Activated T-cell treated with anti-CD3 and anti-CD28 coated beads, Interleukin-2, amount 50 U/mL, for 24 hours (primary cell): ENCODE data around the gene FBLN2.
"Not testable (repeated sequence)": the region's sequence is repeated elsewhere in the genome, so short reads cannot be mapped to it uniquely, and the experiment has no call there.

ENCODE experiments used
- DNase-seq: peaks from one replicate; pipeline ENCODE4 v3.0.0-alpha.2; 2020
- H3K27ac Mint-ChIP-seq: 2 replicates; pipeline ENCODE4 v1.8.0; 2020; ENCODE audit warnings: mild to moderate bottlenecking, mixed read lengths
- H3K27me3 Mint-ChIP-seq: 2 replicates; pipeline ENCODE4 v1.8.0; 2020; ENCODE audit warnings: mixed read lengths
- H3K36me3 Mint-ChIP-seq: 2 replicates; pipeline ENCODE4 v1.8.0; 2020; ENCODE audit warnings: low read depth, mixed read lengths
- H3K4me1 Mint-ChIP-seq: 2 replicates; pipeline ENCODE4 v1.8.0; 2020; ENCODE audit warnings: low read depth, mixed read lengths
- H3K4me3 Mint-ChIP-seq: 2 replicates; pipeline ENCODE4 v1.8.0; 2020; ENCODE audit warnings: mild to moderate bottlenecking, moderate library complexity, mixed read lengths
- H3K9me3 Mint-ChIP-seq: 2 replicates; pipeline ENCODE4 v1.8.0; 2020; ENCODE audit warnings: mixed read lengths

Gene FBLN2

DNA sequence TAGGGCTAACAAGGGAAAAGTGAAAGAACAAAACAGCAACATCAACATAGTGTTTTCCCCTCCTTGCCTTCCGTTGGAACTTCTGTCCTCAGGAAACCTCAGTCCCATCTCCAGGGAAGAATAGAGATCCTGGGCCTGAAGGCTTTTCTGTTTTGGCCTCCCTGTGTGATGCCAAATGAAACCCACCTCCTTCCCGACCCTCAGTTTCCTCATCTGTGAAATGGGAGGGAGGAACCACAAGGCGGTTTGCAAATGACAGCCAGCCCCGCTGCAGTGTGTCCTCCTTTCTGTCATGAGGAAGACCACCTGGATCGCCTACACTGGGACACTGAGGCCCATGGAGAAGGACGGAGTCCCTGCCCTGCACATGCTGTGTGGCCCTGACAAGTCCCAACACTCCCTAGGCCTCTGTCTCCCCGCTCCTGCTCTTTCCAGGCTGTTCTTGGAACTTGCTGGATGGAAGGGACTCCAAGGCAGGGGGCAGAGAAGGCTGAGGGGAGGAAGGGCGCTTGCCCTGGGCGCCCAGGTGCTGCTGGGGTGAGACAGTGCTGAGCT lies 28.5 kb upstream of the FBLN2 start:
- Mint-ChIP-seq H3K9me3 (peaks cover 8% of the 10 kb centered on the region), H3K27ac (no peak overlapping the region), H3K4me3 (no peak overlapping the region), H3K4me1 (no peaks in the 10 kb centered on the region), H3K27me3 (no peaks in the 10 kb centered on the region), H3K36me3 (no peaks in the 10 kb centered on the region)
- no peak for DNase-seq

DNA sequence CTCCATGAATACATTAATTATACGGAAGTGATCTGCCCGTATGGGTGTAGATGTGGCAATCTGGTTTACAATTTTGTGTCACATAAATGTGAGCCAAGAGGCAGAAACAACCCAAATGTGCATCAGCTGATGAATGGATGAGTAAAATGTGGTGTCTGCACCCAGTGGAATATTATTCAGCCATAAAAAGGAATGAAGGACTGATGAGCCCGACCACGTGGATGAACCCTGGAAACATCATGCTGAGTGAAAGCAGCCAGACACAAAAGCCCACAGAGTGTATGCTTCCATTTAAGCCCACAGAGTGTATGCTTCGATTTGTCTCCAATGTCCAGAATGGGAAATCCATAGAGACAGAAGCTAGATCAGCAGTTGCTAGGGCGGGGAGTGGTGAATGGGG lies 27.6 kb upstream of the FBLN2 start:
- DNase-seq: no peak
- H3K4me3 Mint-ChIP-seq: no peak overlapping the region
- H3K27me3 Mint-ChIP-seq: no peaks in the 10 kb centered on the region
- H3K9me3 Mint-ChIP-seq: peaks cover 8% of the 10 kb centered on the region
- no peaks in the 10 kb centered on the region for H3K36me3 Mint-ChIP-seq
- H3K4me1 Mint-ChIP-seq: no peaks in the 10 kb centered on the region
- H3K27ac Mint-ChIP-seq: no peak overlapping the region

DNA sequence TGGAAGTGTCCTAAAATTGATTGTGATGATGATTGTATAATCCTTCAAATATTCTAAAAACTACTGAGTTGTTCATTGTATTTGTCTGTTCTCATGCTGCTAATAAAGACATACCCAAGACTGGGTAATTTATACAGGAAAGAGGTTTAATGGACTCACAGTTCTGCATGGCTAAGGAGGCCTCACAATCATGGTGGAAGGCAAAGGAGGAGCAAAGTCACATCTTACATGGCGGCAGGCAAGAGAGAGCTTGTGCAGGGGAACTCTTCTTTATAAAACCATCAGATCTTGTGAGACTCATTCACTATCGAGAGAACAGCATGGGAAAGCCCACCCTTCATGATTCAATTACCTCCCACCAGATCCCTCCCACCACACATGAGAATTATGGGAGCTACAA lies 27.2 kb upstream of the FBLN2 start:
- not testable (repeated sequence) for H3K36me3 Mint-ChIP-seq, H3K27ac Mint-ChIP-seq, H3K9me3 Mint-ChIP-seq, H3K4me1 Mint-ChIP-seq, H3K27me3 Mint-ChIP-seq, H3K4me3 Mint-ChIP-seq, DNase-seq

DNA sequence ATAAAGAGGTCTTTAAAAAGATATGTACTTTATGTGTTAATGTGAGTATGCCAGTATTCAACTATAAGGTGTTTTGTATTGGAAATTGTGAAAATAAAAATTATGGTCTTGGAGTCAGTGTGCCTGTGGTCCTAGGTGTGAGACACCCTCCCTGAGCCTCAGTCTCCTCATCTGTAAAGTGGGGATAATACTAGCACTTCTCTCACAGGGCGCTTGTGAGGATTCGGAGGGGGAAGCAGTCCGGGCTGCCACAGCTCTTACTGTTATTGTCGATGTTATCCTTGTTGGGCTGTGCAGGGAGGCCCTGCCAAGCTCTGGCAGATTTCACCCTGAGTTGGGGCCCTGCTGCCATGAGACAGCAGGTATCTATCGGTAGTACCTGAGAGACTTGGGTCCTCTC lies 26.7 kb upstream of the FBLN2 start:
- H3K4me1 Mint-ChIP-seq: no peaks in the 10 kb centered on the region
- no peaks in the 10 kb centered on the region for H3K27me3 Mint-ChIP-seq
- H3K4me3 Mint-ChIP-seq: no peak overlapping the region
- no peak for DNase-seq
- no peaks in the 10 kb centered on the region for H3K36me3 Mint-ChIP-seq
- H3K27ac Mint-ChIP-seq: no peak overlapping the region
- H3K9me3 Mint-ChIP-seq: peaks cover 8% of the 10 kb centered on the region

DNA sequence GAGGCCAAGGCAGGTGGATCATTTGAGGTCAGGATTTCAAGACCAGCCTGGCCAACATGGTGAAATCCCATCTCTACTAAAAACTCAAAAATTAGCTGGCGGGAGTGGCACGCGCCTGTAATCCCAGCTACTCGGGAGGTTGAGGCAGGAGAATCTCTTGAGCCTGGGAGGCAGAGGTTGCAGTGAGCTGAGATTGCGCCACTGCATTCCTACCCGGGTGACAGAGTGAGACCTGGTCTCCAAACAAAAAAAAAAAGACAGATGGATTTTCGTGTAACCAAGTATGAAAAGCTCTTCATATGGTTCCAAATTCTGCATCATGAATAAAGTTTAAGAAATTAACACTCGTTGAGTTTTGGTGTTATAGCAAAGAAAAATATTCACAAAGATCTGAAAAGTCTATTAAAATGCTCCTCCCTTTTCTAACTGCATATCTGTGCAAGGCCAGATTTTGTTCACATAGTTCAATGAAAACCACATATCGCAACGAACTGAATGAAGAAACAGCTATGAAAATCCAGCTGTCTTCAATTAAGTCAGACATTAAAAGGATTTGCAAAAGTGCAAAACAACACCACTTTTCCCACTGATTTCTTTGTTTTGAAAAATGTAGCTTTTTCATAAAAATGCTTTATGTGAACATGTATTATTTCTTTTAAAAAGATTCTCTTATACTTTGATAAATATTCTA lies 23.8 kb upstream of the FBLN2 start:
- no peak overlapping the region for H3K27ac Mint-ChIP-seq

DNA sequence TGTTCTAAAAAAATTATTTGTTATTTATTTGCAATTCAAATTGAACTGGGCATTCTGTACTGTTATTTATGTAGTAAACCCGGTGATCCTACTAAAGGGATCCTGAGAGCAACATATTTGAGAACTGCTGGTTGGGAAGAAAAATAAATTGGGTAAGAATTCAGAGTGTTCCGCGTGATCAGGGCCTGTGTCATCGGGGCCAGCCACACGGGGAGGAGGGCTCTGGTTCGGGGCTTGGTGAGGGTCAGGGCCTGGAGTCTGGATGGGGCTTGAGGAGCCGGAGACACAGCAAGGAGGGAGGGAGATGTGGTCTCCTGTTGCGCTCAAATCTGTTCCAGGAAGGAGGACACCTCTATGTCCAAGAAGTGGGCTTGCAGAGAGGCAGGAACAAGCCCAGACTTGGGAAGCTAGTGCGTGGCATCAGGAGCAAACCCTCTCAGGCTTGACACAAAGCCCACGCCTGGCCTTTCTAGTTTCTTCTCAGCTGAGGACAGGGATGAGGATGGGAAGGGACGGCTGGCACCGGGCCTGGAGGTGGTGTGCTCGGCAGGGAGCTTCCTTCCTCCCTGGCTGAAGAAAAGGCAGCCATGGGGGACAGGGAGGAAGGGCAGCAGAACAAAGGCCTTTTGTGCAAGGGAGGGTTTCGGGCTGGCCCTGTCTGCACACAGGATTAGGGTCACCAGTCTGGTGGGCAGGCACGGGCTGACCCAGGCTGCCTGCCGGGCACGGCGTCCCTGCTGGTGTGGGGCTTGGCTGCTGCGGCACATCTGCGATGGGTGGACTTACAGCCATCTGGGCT lies 22.9 kb upstream of the FBLN2 start:
- DNase-seq: no peak

More for the DNA sequence above, 23.8 kb upstream of the FBLN2 start:
- no peak for DNase-seq
- Mint-ChIP-seq H3K9me3 (peaks cover 8% of the 10 kb centered on the region), H3K4me3 (no peak overlapping the region), H3K27me3 (no peaks in the 10 kb centered on the region), H3K36me3 (no peaks in the 10 kb centered on the region), H3K4me1 (no peaks in the 10 kb centered on the region)

DNA sequence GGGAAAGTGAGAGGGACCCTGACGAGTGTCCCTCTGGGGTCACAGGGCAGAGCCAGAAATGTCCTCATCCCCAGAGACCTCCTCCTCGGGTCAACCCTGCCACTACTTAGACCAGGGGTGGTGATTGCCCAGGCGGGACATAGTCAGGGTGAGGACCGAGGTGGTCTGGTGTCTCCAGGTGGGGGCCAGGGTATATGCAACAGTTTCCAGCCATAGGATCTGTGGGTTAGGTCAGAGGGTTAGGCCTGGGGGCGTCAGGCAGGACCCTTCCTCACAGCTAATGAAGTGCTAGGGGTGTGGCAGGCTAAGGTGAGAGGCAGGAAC lies 22.3 kb upstream of the FBLN2 start:
- no peak overlapping the region for H3K4me3 Mint-ChIP-seq
- H3K27me3 Mint-ChIP-seq: no peaks in the 10 kb centered on the region
- no peak for DNase-seq
- H3K27ac Mint-ChIP-seq: no peak overlapping the region
- peaks cover 3% of the 10 kb centered on the region for H3K9me3 Mint-ChIP-seq
- H3K4me1 Mint-ChIP-seq: no peaks in the 10 kb centered on the region
- H3K36me3 Mint-ChIP-seq: no peaks in the 10 kb centered on the region

More for the DNA sequence above, 22.9 kb upstream of the FBLN2 start:
- no peaks in the 10 kb centered on the region for H3K36me3 Mint-ChIP-seq
- no peaks in the 10 kb centered on the region for H3K27me3 Mint-ChIP-seq
- peaks cover 8% of the 10 kb centered on the region for H3K9me3 Mint-ChIP-seq
- no peak overlapping the region for H3K27ac Mint-ChIP-seq
- no peak overlapping the region for H3K4me3 Mint-ChIP-seq
- H3K4me1 Mint-ChIP-seq: no peaks in the 10 kb centered on the region

DNA sequence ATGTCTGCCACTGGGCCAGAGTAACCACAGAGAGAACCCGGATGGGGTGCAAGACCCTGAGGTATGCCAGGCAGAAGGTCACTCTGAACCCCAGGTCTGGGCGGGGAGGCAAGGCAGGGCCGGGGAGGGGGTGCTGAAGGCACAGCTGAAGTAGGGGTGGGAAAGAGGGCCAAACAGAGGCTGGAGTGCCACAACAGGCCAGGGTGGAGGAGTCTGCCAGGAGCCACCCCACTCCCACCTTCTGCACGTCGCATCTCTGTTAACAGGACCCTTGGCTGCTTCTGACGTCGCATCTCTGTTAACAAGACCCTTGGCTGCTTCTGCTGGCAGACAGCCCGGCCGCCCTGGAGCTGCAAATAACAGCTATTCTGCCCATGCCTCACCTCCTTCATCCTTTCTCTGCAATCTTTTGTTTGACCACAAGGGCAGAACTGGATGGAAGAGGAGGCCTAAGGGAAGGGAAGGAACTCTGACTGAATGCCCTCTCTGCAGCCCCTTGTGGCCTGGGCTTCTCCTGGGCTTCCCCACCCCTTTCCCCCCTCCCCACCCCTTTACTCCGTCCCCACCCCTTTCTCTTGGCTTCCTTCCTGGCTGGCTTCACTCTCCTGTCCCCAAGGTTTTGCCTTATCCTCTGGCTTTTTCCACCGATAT lies 20.6 kb upstream of the FBLN2 start:
- Mint-ChIP-seq H3K27me3 (no peaks in the 10 kb centered on the region), H3K9me3 (no peaks in the 10 kb centered on the region), H3K4me1 (no peaks in the 10 kb centered on the region), H3K4me3 (no peak overlapping the region), H3K27ac (no peak overlapping the region), H3K36me3 (no peaks in the 10 kb centered on the region)
- DNase-seq: no peak

DNA sequence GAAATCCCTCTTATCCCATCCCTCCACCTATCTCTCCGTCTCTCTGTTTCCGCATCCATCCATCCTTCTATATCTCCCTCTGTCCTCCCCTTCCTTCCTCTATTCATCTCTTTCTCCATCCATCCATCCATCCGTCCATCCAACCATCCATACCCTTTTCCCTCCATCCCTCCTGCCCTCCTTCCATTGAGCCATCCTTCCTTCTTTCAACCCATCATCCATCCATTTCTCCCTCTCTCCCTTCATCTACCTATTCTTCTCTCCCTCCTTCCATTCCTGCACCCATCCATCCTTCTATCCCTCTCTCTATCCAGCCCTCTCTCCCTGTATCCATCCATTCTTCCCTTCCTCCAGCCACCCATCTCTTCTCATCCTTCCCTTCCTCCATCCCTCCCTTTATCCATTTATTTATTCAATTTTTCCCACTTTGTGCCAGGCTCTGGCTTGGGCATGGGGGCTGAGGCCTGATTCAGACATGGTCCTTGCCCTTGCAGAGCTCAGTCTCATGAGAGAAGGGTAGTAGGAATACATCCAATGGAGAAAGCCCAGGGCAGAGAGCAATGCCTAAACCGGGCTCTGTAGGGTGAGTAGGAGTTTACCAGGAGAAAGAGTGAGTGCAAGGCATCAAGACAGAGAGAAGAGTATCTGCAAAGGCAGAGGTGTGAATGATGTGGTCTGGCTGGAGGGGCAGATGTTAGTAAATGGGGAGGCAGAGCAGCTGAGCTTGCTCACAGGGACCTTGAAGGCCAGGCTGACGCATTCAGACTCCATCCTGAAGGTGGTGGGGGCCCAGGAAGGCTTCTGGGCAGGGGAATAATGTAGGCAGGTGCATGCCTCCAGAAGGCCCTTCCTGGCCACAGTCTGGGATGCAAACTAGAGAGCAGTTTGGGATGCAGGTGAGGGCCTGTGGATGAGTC lies 19.5 kb upstream of the FBLN2 start:
- no peaks in the 10 kb centered on the region for H3K36me3 Mint-ChIP-seq
- H3K4me1 Mint-ChIP-seq: no peaks in the 10 kb centered on the region
- no peak for DNase-seq
- H3K9me3 Mint-ChIP-seq: no peaks in the 10 kb centered on the region
- no peak overlapping the region for H3K4me3 Mint-ChIP-seq
- H3K27me3 Mint-ChIP-seq: no peaks in the 10 kb centered on the region
- H3K27ac Mint-ChIP-seq: no peak overlapping the region

DNA sequence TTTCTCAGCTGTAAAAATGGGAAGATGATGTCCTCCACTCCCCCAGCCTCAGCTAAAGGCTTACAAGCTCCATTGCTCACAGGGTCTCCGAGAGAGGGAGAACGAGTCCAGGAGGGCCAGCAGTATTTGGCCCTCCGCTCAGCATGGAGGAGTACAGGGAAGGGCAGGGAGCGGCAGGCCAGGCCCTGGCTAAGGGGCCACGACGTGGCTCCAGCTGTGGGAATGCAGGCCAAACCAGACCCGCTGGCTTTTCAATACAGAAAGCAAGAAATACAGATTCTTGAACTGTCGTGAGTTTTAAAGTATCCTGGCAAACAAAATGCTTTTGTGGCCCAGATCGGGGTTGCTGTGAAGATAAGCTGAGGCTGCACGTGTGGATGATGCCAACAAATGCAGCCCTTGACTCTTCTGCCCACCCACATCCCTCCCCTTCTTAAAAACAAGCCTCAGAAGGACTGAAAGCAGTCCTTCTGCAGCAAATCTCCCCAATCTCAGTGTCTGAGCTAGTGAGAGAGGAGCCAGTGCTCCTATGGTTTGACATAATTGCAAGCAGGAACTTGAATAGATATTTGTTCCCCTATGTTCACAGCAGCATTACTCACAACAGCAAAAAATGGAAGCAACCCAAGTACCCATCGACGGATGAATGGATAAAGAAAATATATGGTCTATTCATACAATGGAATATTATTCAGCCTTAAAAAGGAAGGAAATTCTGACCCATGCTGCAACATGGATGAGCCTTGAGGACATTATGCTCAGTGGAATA lies 18.5 kb upstream of the FBLN2 start:
- Mint-ChIP-seq H3K4me3 (no peak overlapping the region), H3K36me3 (no peaks in the 10 kb centered on the region), H3K4me1 (no peaks in the 10 kb centered on the region), H3K27ac (no peak overlapping the region), H3K27me3 (peaks cover 8% of the 10 kb centered on the region), H3K9me3 (no peaks in the 10 kb centered on the region)
- DNase-seq: no peak

DNA sequence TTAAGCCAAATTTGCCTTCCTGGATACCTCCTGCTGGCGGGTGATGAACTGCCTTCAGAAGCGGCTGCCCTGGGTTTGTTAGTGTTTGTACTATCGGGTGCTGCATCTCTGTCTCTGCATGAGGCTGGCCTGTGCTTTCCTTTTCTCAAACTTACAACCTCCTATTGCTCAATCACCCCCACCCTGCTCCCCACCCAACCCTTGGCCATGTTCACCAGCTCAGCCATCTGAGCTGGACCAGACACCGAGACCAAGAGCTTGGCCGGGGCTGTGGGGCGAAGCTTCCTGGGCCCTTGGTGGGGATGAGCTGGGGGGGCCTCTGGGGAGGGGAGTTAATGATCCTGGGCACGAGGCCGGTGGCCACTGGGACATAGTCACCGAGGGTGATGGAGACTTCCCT lies 16.8 kb upstream of the FBLN2 start:
- no peak for DNase-seq
- Mint-ChIP-seq H3K27ac (no peak overlapping the region), H3K4me1 (peaks cover 7% of the 10 kb centered on the region), H3K36me3 (no peaks in the 10 kb centered on the region), H3K4me3 (no peak overlapping the region), H3K27me3 (peaks cover 22% of the 10 kb centered on the region), H3K9me3 (no peaks in the 10 kb centered on the region)

DNA sequence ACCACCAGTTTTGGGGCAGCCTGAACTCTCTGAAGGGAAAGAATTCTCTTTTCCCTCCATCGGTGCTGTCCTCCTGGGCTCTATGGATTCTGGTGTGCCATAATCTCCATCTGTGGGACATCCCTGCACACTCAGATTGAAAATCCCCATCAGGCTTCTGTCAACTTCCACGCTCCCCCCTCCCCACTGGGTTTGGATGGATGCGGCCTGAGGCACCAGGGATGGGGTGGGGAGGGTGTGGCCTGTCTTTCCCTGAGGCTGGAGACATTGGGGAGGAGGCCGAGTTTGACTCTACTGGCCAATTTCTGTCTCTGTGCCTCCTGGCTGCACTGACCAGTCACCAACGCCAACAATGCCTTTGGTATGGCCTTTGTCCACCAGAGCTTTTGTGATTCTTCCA lies 16.3 kb upstream of the FBLN2 start:
- H3K4me3 Mint-ChIP-seq: no peak overlapping the region
- no peak overlapping the region for H3K27ac Mint-ChIP-seq
- H3K4me1 Mint-ChIP-seq: peaks cover 8% of the 10 kb centered on the region
- H3K9me3 Mint-ChIP-seq: no peaks in the 10 kb centered on the region
- peaks cover 25% of the 10 kb centered on the region for H3K27me3 Mint-ChIP-seq
- no peak for DNase-seq
- H3K36me3 Mint-ChIP-seq: no peaks in the 10 kb centered on the region

DNA sequence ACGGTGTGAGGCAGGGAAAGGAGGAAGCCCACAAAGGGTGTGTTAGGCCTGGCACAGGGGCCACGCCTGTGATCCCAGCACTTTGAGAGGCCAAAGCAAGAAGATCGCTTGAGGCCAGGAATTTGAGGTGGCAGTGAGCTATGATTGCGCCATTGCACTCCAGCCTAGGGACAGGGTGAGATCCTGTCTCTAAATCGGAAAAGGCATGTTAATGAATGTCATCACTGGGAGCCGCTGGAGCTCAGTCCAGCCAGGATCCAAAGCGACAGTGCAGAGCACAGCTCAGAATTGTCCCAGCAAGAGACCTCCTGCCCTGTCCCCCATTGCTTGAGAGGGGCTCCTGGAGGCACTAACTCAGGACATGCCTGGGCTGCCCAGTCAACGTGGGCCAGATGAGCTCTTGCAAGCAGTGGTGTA lies 15.0 kb upstream of the FBLN2 start:
- Mint-ChIP-seq H3K4me1 (peaks cover 8% of the 10 kb centered on the region), H3K36me3 (no peaks in the 10 kb centered on the region), H3K27ac (no peak overlapping the region), H3K9me3 (no peaks in the 10 kb centered on the region), H3K4me3 (no peak overlapping the region), H3K27me3 (peaks cover 28% of the 10 kb centered on the region)
- no peak for DNase-seq

DNA sequence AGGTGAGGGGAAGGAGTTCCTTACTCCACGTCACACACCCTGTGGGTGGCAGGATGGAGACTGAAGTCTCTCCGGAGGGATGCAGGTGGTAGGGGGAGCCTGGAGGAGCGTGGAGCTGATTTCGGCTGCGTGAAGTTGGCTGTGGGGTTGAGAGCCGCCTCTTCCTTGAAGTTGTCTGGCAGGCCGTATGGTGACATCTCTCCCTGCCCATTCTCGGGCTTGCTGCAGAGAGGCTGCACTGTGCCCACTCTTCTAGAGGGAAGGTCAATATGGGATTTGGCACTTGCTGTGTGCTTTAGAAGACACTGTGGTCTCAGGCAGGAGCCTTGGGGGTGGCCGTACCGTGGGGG lies 13.4 kb upstream of the FBLN2 start:
- H3K27me3 Mint-ChIP-seq: peaks cover 29% of the 10 kb centered on the region
- H3K27ac Mint-ChIP-seq: no peak overlapping the region
- H3K9me3 Mint-ChIP-seq: no peaks in the 10 kb centered on the region
- no peaks in the 10 kb centered on the region for H3K36me3 Mint-ChIP-seq
- H3K4me3 Mint-ChIP-seq: no peak overlapping the region
- H3K4me1 Mint-ChIP-seq: peaks cover 8% of the 10 kb centered on the region
- DNase-seq: no peak
